ENCODE results near the gene PON3. TPM values are rescaled to one million over a fixed set of nuclear protein-coding genes. Genes with fewer than 3 reads are reported as not detected.

PON3 gene
- polyA plus RNA-seq, 1 donor (not counting 4 experiments of a cell fraction or from before 2014, with no cell fraction given) = 0.85 TPM

DNA sequence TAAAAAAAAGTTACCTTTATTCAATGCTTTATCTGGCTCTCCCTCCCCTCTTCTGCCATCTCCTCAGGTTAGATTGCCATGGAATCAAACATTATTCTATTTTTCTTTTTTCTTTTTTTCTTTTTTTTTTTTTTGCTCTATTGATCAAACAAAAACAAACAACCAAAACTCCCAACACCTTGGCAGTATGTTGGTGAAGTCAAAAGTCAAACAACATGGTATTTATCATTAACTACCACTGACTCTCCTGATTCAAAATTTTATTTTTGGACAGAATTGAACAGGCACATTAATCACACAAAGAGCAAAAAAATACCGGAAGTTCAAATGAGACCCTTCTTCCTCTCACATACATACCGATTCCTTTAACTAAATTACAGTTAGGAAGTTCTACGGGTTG is 78.2 kb downstream of the PON3 start:
- FAIRE-seq = no peak
- H3K4me3 ChIP-seq (ENCODE audit: control insufficient read depth in 2 of 3, extremely low read depth in 1 of 3, insufficient read depth in 2 of 3, low read depth in 1 of 3, low read length in 3 of 3) = no peak overlapping the region
- H2AFZ ChIP-seq (ENCODE audit: control insufficient read depth, low read length) = no peak overlapping the region
- H3K9me1 ChIP-seq (ENCODE audit: control insufficient read depth, extremely low read depth, insufficient read depth, low read length) = no peaks in the 10 kb centered on the region
- DNase-seq (ENCODE audit: low read depth, low spot score) = no peak
- TF ChIP-seq CTCF (optimal IDR thresholded peaks at IDR 0.05 in 1 of 3, IDR thresholded peaks at IDR 0.05 in 1 of 3, conservative IDR thresholded peaks at IDR 0.05 in 1 of 3; ENCODE audit: extremely low read depth in 1 of 3, insufficient read depth in 2 of 3, low read length in 3 of 3) (no peak), EZH2 (IDR thresholded peaks at IDR 0.05; ENCODE audit: low read length) (no peak)
- no peak overlapping the region for H3K9ac ChIP-seq (ENCODE audit: control insufficient read depth, extremely low read depth, insufficient read depth, low read length)
- dilution Hi-C loops (cut with MboI; ENCODE audit: extremely low pct_ligation_motif_present, low sequenced_read_pairs) = no loop called here
- H3K9me3 ChIP-seq (ENCODE audit: control insufficient read depth, low read depth, low read length) = no peaks in the 10 kb centered on the region
- H3K27me3 ChIP-seq (ENCODE audit: control insufficient read depth, extremely low read depth, insufficient read depth, low read length) = no peaks in the 10 kb centered on the region
- H3K79me2 ChIP-seq (ENCODE audit: control insufficient read depth, insufficient read depth, low read length) = no peaks in the 10 kb centered on the region
- H3K36me3 ChIP-seq (ENCODE audit: control insufficient read depth in 2 of 2, extremely low read depth in 1 of 2, insufficient read depth in 2 of 2, low read length in 2 of 2) = no peaks in the 10 kb centered on the region
- no peak overlapping the region for H3K4me2 ChIP-seq (ENCODE audit: control insufficient read depth, extremely low read depth, insufficient read depth, low read depth, low read length)
- H4K20me1 ChIP-seq (ENCODE audit: control insufficient read depth, extremely low read depth, insufficient read depth, low read length) = no peaks in the 10 kb centered on the region
- no peak overlapping the region for H3K27ac ChIP-seq (ENCODE audit: control insufficient read depth, insufficient read depth, low read length)
- no peaks in the 10 kb centered on the region for H3K4me1 ChIP-seq (ENCODE audit: control insufficient read depth, extremely low read depth, insufficient read depth, low read length)

DNA sequence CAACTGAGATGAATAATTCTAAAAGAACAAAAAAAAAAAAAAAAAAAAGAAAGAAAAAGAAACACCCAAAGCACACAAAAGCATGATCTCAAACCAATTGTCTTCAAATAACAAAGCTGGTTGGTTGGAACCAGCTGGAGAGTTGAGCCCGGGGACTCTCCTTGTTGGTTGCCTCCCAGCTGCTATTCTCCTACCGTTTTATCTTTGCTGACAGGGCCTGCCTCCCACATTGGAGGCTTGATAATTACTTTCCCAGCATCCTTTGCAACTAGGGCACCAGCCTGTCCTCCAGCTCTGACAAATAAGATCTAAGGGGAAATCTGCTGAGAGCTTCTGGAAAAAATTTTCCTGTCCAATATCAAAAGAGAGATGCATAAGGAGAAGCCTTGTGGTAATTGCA is 78.6 kb downstream of the PON3 start:
- H4K20me1 ChIP-seq (ENCODE audit: control insufficient read depth, extremely low read depth, insufficient read depth, low read length) = no peaks in the 10 kb centered on the region
- H3K9me1 ChIP-seq (ENCODE audit: control insufficient read depth, extremely low read depth, insufficient read depth, low read length) = no peaks in the 10 kb centered on the region
- H3K9ac ChIP-seq (ENCODE audit: control insufficient read depth, extremely low read depth, insufficient read depth, low read length) = no peak overlapping the region
- TF ChIP-seq CTCF (optimal IDR thresholded peaks at IDR 0.05 in 1 of 3, IDR thresholded peaks at IDR 0.05 in 1 of 3, conservative IDR thresholded peaks at IDR 0.05 in 1 of 3; ENCODE audit: extremely low read depth in 1 of 3, insufficient read depth in 2 of 3, low read length in 3 of 3) (no peak), EZH2 (IDR thresholded peaks at IDR 0.05; ENCODE audit: low read length) (no peak)
- H3K4me1 ChIP-seq (ENCODE audit: control insufficient read depth, extremely low read depth, insufficient read depth, low read length) = no peaks in the 10 kb centered on the region
- no peak overlapping the region for H2AFZ ChIP-seq (ENCODE audit: control insufficient read depth, low read length)
- no peak for FAIRE-seq
- dilution Hi-C loops (cut with MboI; ENCODE audit: extremely low pct_ligation_motif_present, low sequenced_read_pairs) = no loop called here
- H3K4me2 ChIP-seq (ENCODE audit: control insufficient read depth, extremely low read depth, insufficient read depth, low read depth, low read length) = no peak overlapping the region
- H3K27me3 ChIP-seq (ENCODE audit: control insufficient read depth, extremely low read depth, insufficient read depth, low read length) = no peaks in the 10 kb centered on the region
- no peak overlapping the region for H3K4me3 ChIP-seq (ENCODE audit: control insufficient read depth in 2 of 3, extremely low read depth in 1 of 3, insufficient read depth in 2 of 3, low read depth in 1 of 3, low read length in 3 of 3)
- DNase-seq (ENCODE audit: low read depth, low spot score) = no peak
- H3K79me2 ChIP-seq (ENCODE audit: control insufficient read depth, insufficient read depth, low read length) = no peaks in the 10 kb centered on the region
- H3K36me3 ChIP-seq (ENCODE audit: control insufficient read depth in 2 of 2, extremely low read depth in 1 of 2, insufficient read depth in 2 of 2, low read length in 2 of 2) = no peaks in the 10 kb centered on the region
- H3K27ac ChIP-seq (ENCODE audit: control insufficient read depth, insufficient read depth, low read length) = no peak overlapping the region
- H3K9me3 ChIP-seq (ENCODE audit: control insufficient read depth, low read depth, low read length) = no peaks in the 10 kb centered on the region
